HEK293 (cell line): ENCODE data around the gene PRKD3.

ENCODE experiments used
- ATF2 ChIP-seq: fragments of 450-650 bp; formaldehyde crosslinking; IDR thresholded peaks from 2 replicates; pipeline ENCODE4 v1.5.1; 2016; ENCODE audit warnings: missing biosample characterization, missing genetic modification characterization, low read depth
- CTCF ChIP-seq: fragments of 450-650 bp; formaldehyde crosslinking; IDR thresholded peaks from 2 replicates; pipeline ENCODE4 v1.5.1; 2016; ENCODE audit warnings: missing biosample characterization, missing genetic modification characterization
- EGR2 ChIP-seq: fragments of 450-650 bp; formaldehyde crosslinking; IDR thresholded peaks from 2 replicates; pipeline ENCODE4 v1.5.1; 2016; ENCODE audit warnings: low read depth, missing biosample characterization, missing genetic modification characterization
- ELK4 ChIP-seq: IDR thresholded peaks from 2 replicates; pipeline ENCODE4 v1.6.1; 2011; ENCODE audit warnings: mild to moderate bottlenecking, low read depth, low read length, borderline replicate concordance
- FEZF1 ChIP-seq: fragments of 450-650 bp; formaldehyde crosslinking; IDR thresholded peaks from 2 replicates; pipeline ENCODE4 v1.5.1; 2016; ENCODE audit warnings: missing biosample characterization, missing genetic modification characterization
- MZF1 ChIP-seq: fragments of 450-650 bp; formaldehyde crosslinking; IDR thresholded peaks from 2 replicates; pipeline ENCODE4 v1.5.1; 2017; ENCODE audit warnings: missing biosample characterization, missing genetic modification characterization, borderline replicate concordance
- PBX3 ChIP-seq: sonication (generic); formaldehyde crosslinking; IDR thresholded peaks from 2 replicates; pipeline ENCODE4 v1.8.1; 2022; ENCODE audit warnings: mild to moderate bottlenecking, moderate library complexity, missing genetic modification reagents
- TCF7L2 ChIP-seq: IDR thresholded peaks from 2 replicates; pipeline ENCODE4 v1.6.1; 2011; ENCODE audit warnings: low read depth, mild to moderate bottlenecking, inconsistent platforms, low read length, moderate library complexity, borderline replicate concordance
- ZBTB11 ChIP-seq: fragments of 450-650 bp; formaldehyde crosslinking; conservative IDR thresholded peaks from 2 replicates; pipeline ENCODE4 v1.5.1; 2016; ENCODE audit warnings: low read depth, missing biosample characterization, missing genetic modification characterization
- ZNF747 ChIP-seq: fragments of 450-650 bp; formaldehyde crosslinking; IDR thresholded peaks from 2 replicates; pipeline ENCODE4 v1.5.1; 2016; ENCODE audit warnings: missing biosample characterization, missing genetic modification characterization
- ZSCAN30 ChIP-seq: fragments of 450-650 bp; IDR thresholded peaks from 2 replicates; pipeline ENCODE4 v1.5.1; 2018; ENCODE audit warnings: missing biosample characterization, mild to moderate bottlenecking, missing genetic modification characterization, moderate library complexity

- no peak for TF ChIP-seq ELK4
- no peak for TF ChIP-seq PBX3 (CRISPR knock-in tag)
- TF ChIP-seq ATF2: no peak
- TF ChIP-seq CTCF (tag by site-specific recombination): no peak
- TF ChIP-seq ZNF747: no peak
- no peak for TF ChIP-seq TCF7L2
- no peak for TF ChIP-seq ZSCAN30 (tag by site-specific recombination)
- TF ChIP-seq ZBTB11 (tag by site-specific recombination): no peak
- no peak for TF ChIP-seq FEZF1 (tag by site-specific recombination)
- no peak for TF ChIP-seq EGR2 (tag by site-specific recombination)
- no peak for TF ChIP-seq MZF1 (tag by site-specific recombination)
Measured at GRCh38 chr2:37350034-37350433, 25.4 kb upstream of the PRKD3 start.
